Measurements from ENCODE around the gene NFE2L3.

The NFE2L3 gene

GRCh38 chr7:26187380-26188205 is 35.6 kb downstream of the NFE2L3 start:
- peaks cover 48% of the 10 kb centered on the region for H3K36me3 ChIP-seq (replicated peaks; ENCODE audit: low read depth, low read length)
- no peak overlapping the region for H3K4me3 ChIP-seq (ENCODE audit: low read length)
- TF ChIP-seq CTCF (IDR thresholded peaks at IDR 0.05; ENCODE audit: low read depth, low read length) (no peak), EZH2phosphoT487 (IDR thresholded peaks at IDR 0.05; ENCODE audit: low read depth) (no peak)
- no peak overlapping the region for H2AFZ ChIP-seq (ENCODE audit: low read depth, low read length)
- H3K9ac ChIP-seq (ENCODE audit: low read length) = no peak overlapping the region
- peaks cover 13% of the 10 kb centered on the region for H3K4me1 ChIP-seq (ENCODE audit: low read length)
- no peaks in the 10 kb centered on the region for H3K9me3 ChIP-seq (ENCODE audit: insufficient read depth, low read length)
- H3K79me2 ChIP-seq (ENCODE audit: low read length) = peaks cover 47% of the 10 kb centered on the region
- no peak overlapping the region for H3K4me2 ChIP-seq (ENCODE audit: low read length)
- H4K20me1 ChIP-seq (ENCODE audit: insufficient read depth, low read length) = peaks cover 59% of the 10 kb centered on the region
- H3K27me3 ChIP-seq (ENCODE audit: low read depth, low read length) = no peaks in the 10 kb centered on the region
- H3K27ac ChIP-seq (ENCODE audit: low read length) = peak overlapping the region; percentile 49

GRCh38 chr7:26188206-26188956 is 36.4 kb downstream of the NFE2L3 start:
- Histone ChIP-seq H3K4me1 (ENCODE audit: low read length) (peaks cover 21% of the 10 kb centered on the region), H4K20me1 (ENCODE audit: insufficient read depth, low read length) (peaks cover 67% of the 10 kb centered on the region), H3K27ac (ENCODE audit: low read length) (peak overlapping the region; percentile 49), H3K27me3 (ENCODE audit: low read depth, low read length) (no peaks in the 10 kb centered on the region), H3K9ac (ENCODE audit: low read length) (no peak overlapping the region), H2AFZ (ENCODE audit: low read depth, low read length) (no peak overlapping the region), H3K79me2 (ENCODE audit: low read length) (peaks cover 55% of the 10 kb centered on the region), H3K4me2 (ENCODE audit: low read length) (no peak overlapping the region), H3K36me3 (replicated peaks; ENCODE audit: low read depth, low read length) (peaks cover 56% of the 10 kb centered on the region), H3K9me3 (ENCODE audit: insufficient read depth, low read length) (no peaks in the 10 kb centered on the region), H3K4me3 (ENCODE audit: low read length) (no peak overlapping the region)
- TF ChIP-seq EZH2phosphoT487 (IDR thresholded peaks at IDR 0.05; ENCODE audit: low read depth) (no peak), CTCF (IDR thresholded peaks at IDR 0.05; ENCODE audit: low read depth, low read length) (no peak)

GRCh38 chr7:26188957-26189541 is 37.1 kb downstream of the NFE2L3 start:
- H3K36me3 ChIP-seq (replicated peaks; ENCODE audit: low read depth, low read length) = peaks cover 62% of the 10 kb centered on the region
- H3K27ac ChIP-seq (ENCODE audit: low read length) = peak overlapping the region; percentile 49; the same call in 1 of the 2 replicates
- H4K20me1 ChIP-seq (ENCODE audit: insufficient read depth, low read length) = peaks cover 73% of the 10 kb centered on the region
- peaks cover 27% of the 10 kb centered on the region for H3K4me1 ChIP-seq (ENCODE audit: low read length)
- H3K9me3 ChIP-seq (ENCODE audit: insufficient read depth, low read length) = no peaks in the 10 kb centered on the region
- no peak overlapping the region for H3K4me2 ChIP-seq (ENCODE audit: low read length)
- peaks cover 61% of the 10 kb centered on the region for H3K79me2 ChIP-seq (ENCODE audit: low read length)
- no peaks in the 10 kb centered on the region for H3K27me3 ChIP-seq (ENCODE audit: low read depth, low read length)
- H2AFZ ChIP-seq (ENCODE audit: low read depth, low read length) = no peak overlapping the region
- TF ChIP-seq EZH2phosphoT487 (IDR thresholded peaks at IDR 0.05; ENCODE audit: low read depth) (no peak), CTCF (IDR thresholded peaks at IDR 0.05; ENCODE audit: low read depth, low read length) (no peak)
- no peak overlapping the region for H3K4me3 ChIP-seq (ENCODE audit: low read length)
- H3K9ac ChIP-seq (ENCODE audit: low read length) = no peak overlapping the region

- H3K4me2 ChIP-seq (ENCODE audit: low read length) = no peak overlapping the region
- H3K27ac ChIP-seq (ENCODE audit: low read length) = no peak overlapping the region
These were observed 37.7 kb downstream of the NFE2L3 start for GRCh38 chr7:26189697-26190096.

More at GRCh38 chr7:26189697-26190096, 37.7 kb downstream of the NFE2L3 start:
- Histone ChIP-seq H3K4me3 (ENCODE audit: low read length) (no peak overlapping the region), H3K36me3 (replicated peaks; ENCODE audit: low read depth, low read length) (peaks cover 62% of the 10 kb centered on the region), H4K20me1 (ENCODE audit: insufficient read depth, low read length) (peaks cover 80% of the 10 kb centered on the region), H2AFZ (ENCODE audit: low read depth, low read length) (no peak overlapping the region), H3K79me2 (ENCODE audit: low read length) (peaks cover 68% of the 10 kb centered on the region), H3K4me1 (ENCODE audit: low read length) (peaks cover 34% of the 10 kb centered on the region), H3K9ac (ENCODE audit: low read length) (no peak overlapping the region), H3K9me3 (ENCODE audit: insufficient read depth, low read length) (no peaks in the 10 kb centered on the region), H3K27me3 (ENCODE audit: low read depth, low read length) (no peaks in the 10 kb centered on the region)
- TF ChIP-seq CTCF (IDR thresholded peaks at IDR 0.05; ENCODE audit: low read depth, low read length) (no peak), EZH2phosphoT487 (IDR thresholded peaks at IDR 0.05; ENCODE audit: low read depth) (no peak)

Measured in OCI-LY3 (cell line).